H1 (cell line): ENCODE measurements around the gene SAMMSON. TPM values are rescaled to one million over a fixed set of nuclear protein-coding genes. Genes with fewer than 3 reads are reported as not detected.

Experiments used
- CTCF ChIA-PET: fragments of 300-600 bp; sonication (Branson Sonifier 250); formaldehyde crosslinking; loops from one replicate; lab custom pipeline; 2021; ENCODE audit not compliant: partially characterized antibody; lab: Charles Lee
- POLR2A ChIA-PET: fragments of 300-600 bp; sonication (Branson Sonifier 250); formaldehyde crosslinking; loops from one replicate; lab custom pipeline; 2021; ENCODE audit warnings: inconsistent platforms; ENCODE audit not compliant: partially characterized antibody; lab: Charles Lee
- DNase-seq, 2 experiments: peaks; one replicate each; pipeline versions ENCODE4 v3.0.0 to v3.0.0-alpha.2; 2010 to 2022; ENCODE audit warnings: low spot score in 2 of 2, low read depth in 1 of 2, mixed read lengths in 1 of 2
- FAIRE-seq: peaks from 2 replicates; lab custom pipeline; 2011; peaks lifted over from hg19 to GRCh38; lab: Jason Lieb, UNC
- H2AFZ ChIP-seq: 2 replicates; pipeline ENCODE4 v1.8.1; 2012; ENCODE audit warnings: low read length, inconsistent platforms
- H2AK5ac ChIP-seq: 2 replicates; pipeline ENCODE4 v1.6.1; 2013; ENCODE audit warnings: low read depth, low read length
- H2BK120ac ChIP-seq: replicated peaks from 2 replicates; pipeline ENCODE3; 2013; ENCODE audit warnings: low read depth, low read length, inconsistent platforms
- H2BK12ac ChIP-seq: 2 replicates; pipeline ENCODE4 v1.6.1; 2013; ENCODE audit warnings: low read depth, low read length
- H2BK15ac ChIP-seq: 2 replicates; pipeline ENCODE4 v1.6.1; 2013; ENCODE audit warnings: low read length
- H2BK20ac ChIP-seq: 2 replicates; pipeline ENCODE4 v1.6.1; 2013; ENCODE audit warnings: low read length
- H2BK5ac ChIP-seq: 2 replicates; pipeline ENCODE4 v1.6.1; 2013; ENCODE audit warnings: low read depth, low read length
- H3K14ac ChIP-seq: 2 replicates; pipeline ENCODE4 v1.6.1; 2013; ENCODE audit warnings: inconsistent platforms; ENCODE audit not compliant: insufficient read length
- H3K18ac ChIP-seq: 2 replicates; pipeline ENCODE4 v1.6.1; 2013; ENCODE audit warnings: low read length; ENCODE audit errors: extremely low read depth
- H3K23ac ChIP-seq: 2 replicates; pipeline ENCODE4 v1.6.1; 2013; ENCODE audit warnings: inconsistent platforms; ENCODE audit not compliant: insufficient read length
- H3K23me2 ChIP-seq: 2 replicates; pipeline ENCODE4 v1.6.1; 2013; ENCODE audit warnings: low read depth, low read length
- H3K27ac ChIP-seq: 2 replicates; pipeline ENCODE4 v1.6.1; 2011; ENCODE audit warnings: low read depth, low read length, inconsistent platforms
- H3K27me3 ChIP-seq, 4 experiments: replicated peaks in 1 of 4; 1 replicate in 1 of 4; 2 replicates in 3 of 4; pipeline versions ENCODE4 v1.6.1 to v1.8.1; 2011 to 2013; ENCODE audit warnings: low read length in 3 of 4, mild to moderate bottlenecking in 3 of 4, inconsistent platforms in 2 of 4, mixed read lengths in 2 of 4, moderate library complexity in 1 of 4; ENCODE audit not compliant: control insufficient read depth in 3 of 4, insufficient read depth in 3 of 4; ENCODE audit errors: extremely low read depth in 1 of 4
- H3K36me3 ChIP-seq, 4 experiments: 2 replicates each; pipeline versions ENCODE4 v1.6.1 to v1.8.1; 2011 to 2013; ENCODE audit warnings: mild to moderate bottlenecking in 4 of 4, low read length in 3 of 4, moderate library complexity in 2 of 4, control low read depth in 1 of 4, inconsistent platforms in 1 of 4; ENCODE audit not compliant: insufficient read depth in 4 of 4, control insufficient read depth in 2 of 4
- H3K4ac ChIP-seq: replicated peaks from 2 replicates; pipeline ENCODE3; 2013; ENCODE audit warnings: low read length, low read depth, mixed read lengths, inconsistent platforms; ENCODE audit not compliant: insufficient read length
- H3K4me1 ChIP-seq, 4 experiments: replicated peaks in 1 of 4; 1 replicate in 1 of 4; 2 replicates in 3 of 4; pipeline versions ENCODE4 v1.6.1 to v1.8.1; 2011 to 2013; ENCODE audit warnings: low read length in 3 of 4, inconsistent platforms in 2 of 4, mixed read lengths in 1 of 4; ENCODE audit not compliant: insufficient read depth in 4 of 4, control insufficient read depth in 3 of 4
- H3K4me2 ChIP-seq, 2 experiments: 2 replicates each; pipeline versions ENCODE4 v1.6.1 to v1.8.1; 2011 to 2013; ENCODE audit warnings: low read depth in 2 of 2, low read length in 2 of 2, control low read depth in 1 of 2, inconsistent platforms in 1 of 2, mild to moderate bottlenecking in 1 of 2; ENCODE audit not compliant: insufficient read depth in 1 of 2
- H3K4me3 ChIP-seq, 4 experiments: fragments of 200-600, 300-600 bp in 1 of 4; sonication (generic), shearing (Covaris generic), sonication (Bioruptor Twin) in 1 of 4; 2 replicates each; pipeline versions ENCODE4 v1.5.1 to v1.8.1; 2011 to 2016; ENCODE audit warnings: low read length in 4 of 4, low read depth in 3 of 4, control low read depth in 2 of 4, inconsistent platforms in 2 of 4, mild to moderate bottlenecking in 2 of 4, mixed read lengths in 1 of 4, moderate library complexity in 1 of 4; ENCODE audit not compliant: insufficient read depth in 2 of 4; ENCODE audit errors: extremely low read depth in 1 of 4
- H3K56ac ChIP-seq: replicated peaks from 2 replicates; pipeline ENCODE3; 2013; ENCODE audit warnings: low read depth, mild to moderate bottlenecking, mixed read lengths, low read length, inconsistent platforms; ENCODE audit not compliant: insufficient read length
- H3K79me1 ChIP-seq: 2 replicates; pipeline ENCODE4 v1.6.1; 2013; ENCODE audit warnings: low read depth, low read length, control low read depth
- H3K79me2 ChIP-seq, 2 experiments: 2 replicates each; pipeline versions ENCODE4 v1.6.1 to v1.8.1; 2012 to 2013; ENCODE audit warnings: low read length in 2 of 2, mild to moderate bottlenecking in 2 of 2, inconsistent platforms in 1 of 2; ENCODE audit not compliant: insufficient read depth in 2 of 2, control insufficient read depth in 1 of 2
- H3K9ac ChIP-seq, 4 experiments: replicated peaks in 1 of 4; 1 replicate in 1 of 4; 2 replicates in 3 of 4; pipeline versions ENCODE4 v1.6.1 to v1.8.1; 2011 to 2013; ENCODE audit warnings: low read depth in 3 of 4, low read length in 3 of 4, control low read depth in 2 of 4, mild to moderate bottlenecking in 2 of 4, moderate library complexity in 2 of 4, inconsistent platforms in 1 of 4; ENCODE audit errors: extremely low read depth in 1 of 4
- H3K9me3 ChIP-seq, 2 experiments: 2 replicates each; pipeline versions ENCODE4 v1.6.1 to v1.8.1; 2012 to 2013; ENCODE audit warnings: mild to moderate bottlenecking in 2 of 2, moderate library complexity in 2 of 2, control low read depth in 1 of 2, inconsistent platforms in 1 of 2, low read depth in 1 of 2, low read length in 1 of 2, mixed read lengths in 1 of 2; ENCODE audit not compliant: insufficient read depth in 2 of 2
- H4K20me1 ChIP-seq, 2 experiments: replicated peaks in 1 of 2; 2 replicates each; pipeline versions ENCODE3 to v1.8.1; 2011 to 2013; ENCODE audit warnings: inconsistent platforms in 2 of 2, low read length in 2 of 2, mild to moderate bottlenecking in 1 of 2; ENCODE audit not compliant: insufficient read depth in 2 of 2, control insufficient read depth in 1 of 2
- H4K5ac ChIP-seq: 2 replicates; pipeline ENCODE4 v1.6.1; 2013; ENCODE audit warnings: low read length, low read depth, mixed read lengths, inconsistent platforms; ENCODE audit not compliant: insufficient read length
- H4K8ac ChIP-seq: 2 replicates; pipeline ENCODE4 v1.8.0; 2013; ENCODE audit warnings: mild to moderate bottlenecking, moderate library complexity, low read length, inconsistent platforms; ENCODE audit not compliant: insufficient read depth; ENCODE audit errors: extremely low read depth
- H4K91ac ChIP-seq: replicated peaks from 2 replicates; pipeline ENCODE3; 2013; ENCODE audit warnings: low read length, mixed read lengths, inconsistent platforms; ENCODE audit not compliant: insufficient read length
- KDM1A ChIP-seq: fragments of 200-600, 300-600 bp; sonication (generic); IDR thresholded peaks from 2 replicates; pipeline ENCODE4 v1.7.1; 2016; ENCODE audit warnings: mild to moderate bottlenecking, low read length, borderline replicate concordance
- MAFK ChIP-seq: IDR thresholded peaks from 2 replicates; pipeline ENCODE4 v1.6.1; 2012; ENCODE audit warnings: low read depth, mild to moderate bottlenecking, improper control_type of control experiment, low read length
- NRF1 ChIP-seq: IDR thresholded peaks from 2 replicates; pipeline ENCODE4 v1.6.1; 2011; ENCODE audit warnings: mild to moderate bottlenecking, low read depth, low read length, improper control_type of control experiment
- TAF7 ChIP-seq: optimal IDR thresholded peaks from 2 replicates; pipeline ENCODE3; 2011; ENCODE audit warnings: low read depth, mild to moderate bottlenecking, inconsistent platforms, low read length, moderate library complexity, borderline replicate concordance
- WGBS, 2 experiments: shearing (Covaris generic) in 1 of 2; methylation state at CpG; one replicate each; pipeline versions ENCODE4 v1.1.6 to v1.1.7; 2013 to 2015; ENCODE audit warnings: low lambda C conversion rate in 2 of 2, mixed read lengths in 2 of 2, inconsistent platforms in 1 of 2, low coverage in 1 of 2, missing lambda C conversion rate in 1 of 2; ENCODE audit not compliant: insufficient replicate concordance in 2 of 2, insufficient coverage in 1 of 2, insufficient read length in 1 of 2; ENCODE audit errors: extremely low coverage in 1 of 2, missing lambda C conversion rate in 1 of 2; 5-methylcytosine and 5-hydroxymethylcytosine counted together
- polyA plus RNA-seq, 7 experiments: library from polyadenylated mRNA; depleted of rRNA in 3 of 7; stranded (reverse) in 5 of 7; unstranded in 2 of 7; fragments of >200 nt in 5 of 7; fragments of 200-250 nt in 2 of 7; gene quantifications; 1 replicate in 5 of 7; 2 replicates in 1 of 7; 4 replicates in 1 of 7; pipeline versions ENCODE4 v1.2.1 to v1.2.3, GENCODE V29; 2011 to 2013; ENCODE audit warnings: missing spikeins in 2 of 7, mixed read lengths in 2 of 7
- total RNA-seq: library from RNA; stranded (reverse); fragmentation: NEBNext Ultra II Directional; extraction: Animal tissue kit (Norgen Biotek cat#: 25700); gene quantifications from 2 replicates; pipeline ENCODE4 v1.2.1, GENCODE V29; 2021

Gene SAMMSON
- total and polyA plus RNA-seq, 2 of the 8 experiments (the other 6 are each of a cell fraction or from before 2014, with no cell fraction given), result not detected

DNA sequence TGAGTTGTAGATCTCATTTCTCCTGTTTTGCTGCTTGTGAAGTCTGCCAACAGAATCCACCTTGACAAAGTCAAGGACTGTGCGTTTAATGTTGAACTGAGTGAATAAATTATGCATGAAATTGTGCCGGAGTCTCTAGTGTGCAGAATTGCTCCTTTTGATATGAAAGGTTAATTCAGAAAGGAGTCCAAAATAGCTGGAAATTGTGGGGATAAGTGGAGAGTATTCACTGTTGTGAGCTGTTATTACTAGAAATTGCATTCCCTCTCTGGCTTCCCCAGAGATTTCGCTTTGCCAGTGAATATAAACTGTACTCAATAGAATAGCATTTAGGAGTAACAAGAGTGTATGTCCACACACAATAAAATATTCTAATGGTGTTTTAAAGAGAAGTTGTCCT lies 43.1 kb downstream of the SAMMSON start:
- Histone ChIP-seq H2BK12ac (no peak overlapping the region), H3K23me2 (no peaks in the 10 kb centered on the region), H3K79me1 (no peaks in the 10 kb centered on the region), H3K27me3 (no peaks in the 10 kb centered on the region), H2AFZ (no peak overlapping the region), H2BK5ac (no peak overlapping the region), H3K14ac (no peak overlapping the region), H3K4me3 (no peak overlapping the region), H3K79me2 (no peaks in the 10 kb centered on the region), H3K56ac (no peak overlapping the region), H3K27ac (no peak overlapping the region), H2AK5ac (no peak overlapping the region), H3K9me3 (no peaks in the 10 kb centered on the region), H3K4me2 (no peak overlapping the region), H4K8ac (no peak overlapping the region), H2BK15ac (no peak overlapping the region), H2BK120ac (no peak overlapping the region), H3K9ac (no peak overlapping the region), H4K5ac (no peak overlapping the region), H3K36me3 (no peaks in the 10 kb centered on the region), H3K23ac (no peak overlapping the region), H3K18ac (no peak overlapping the region), H3K4me1 (no peaks in the 10 kb centered on the region), H4K20me1 (no peaks in the 10 kb centered on the region), H2BK20ac (no peak overlapping the region), H3K4ac (no peak overlapping the region), H4K91ac (no peak overlapping the region)
- CTCF ChIA-PET, result interaction anchor here (1.1 kb wide), 1 partner anchor 21 kb away, joined by 3 read pairs; no protein-coding TSS in a partner anchor
- no peak for DNase-seq
- TF ChIP-seq KDM1A (no peak), TAF7 (no peak), NRF1 (no peak), MAFK (no peak)
- POLR2A ChIA-PET, result no interaction called here
- WGBS, 2 experiments, result 78% methylated on average over 3 of the region's 3 CpGs; no CpG with 5 or more reads in 1 of the 2 experiments
- no peak for FAIRE-seq
